Putamen (tissue), 1 donor: Measurements from ENCODE around the gene LCN9.
"Not testable (repeated sequence)": the region's sequence is repeated elsewhere in the genome, so short reads cannot be mapped to it uniquely, and the experiment has no call there.

Experiments
- DNase-seq: peaks from one replicate; pipeline ENCODE4 v3.0.0-alpha.2; 2016; ENCODE audit warnings: low spot score

LCN9 gene

GRCh38 chr9:135671591-135672041 is 8.5 kb downstream of the LCN9 start:
- no peak for DNase-seq

- not testable (repeated sequence) for DNase-seq
Measured at GRCh38 chr9:135672786-135673185, 9.7 kb downstream of the LCN9 start.

- peak; percentile 42 for DNase-seq
Measured at GRCh38 chr9:135673941-135674340, 10.8 kb downstream of the LCN9 start.

- DNase-seq: no peak
Measured at GRCh38 chr9:135674977-135675376, 11.9 kb downstream of the LCN9 start.

- no peak for DNase-seq
Measured at GRCh38 chr9:135676891-135677290, 13.8 kb downstream of the LCN9 start.

GRCh38 chr9:135677641-135678168 is 14.6 kb downstream of the LCN9 start:
- no peak for DNase-seq

- DNase-seq: no peak
Measured at GRCh38 chr9:135678236-135679017, 15.3 kb downstream of the LCN9 start.

- DNase-seq: no peak
Measured at GRCh38 chr9:135680056-135680455, 16.9 kb downstream of the LCN9 start.

GRCh38 chr9:135681161-135681560 is 18.1 kb downstream of the LCN9 start:
- no peak for DNase-seq

- no peak for DNase-seq
Measured at GRCh38 chr9:135683401-135684034, 20.4 kb downstream of the LCN9 start.

GRCh38 chr9:135684691-135685090 is 21.6 kb downstream of the LCN9 start:
- no peak for DNase-seq

GRCh38 chr9:135687216-135687615 is 24.1 kb downstream of the LCN9 start:
- DNase-seq: no peak

- peak; percentile 28 for DNase-seq
Measured at GRCh38 chr9:135689011-135689410, 25.9 kb downstream of the LCN9 start.

- no peak for DNase-seq
Measured at GRCh38 chr9:135690836-135691570, 27.9 kb downstream of the LCN9 start.

GRCh38 chr9:135692410-135692809 is 29.3 kb downstream of the LCN9 start:
- peak; percentile 72 for DNase-seq

- peak; percentile 62 for DNase-seq
Measured at GRCh38 chr9:135693265-135693664, 30.2 kb downstream of the LCN9 start.

GRCh38 chr9:135693771-135694170 is 30.7 kb downstream of the LCN9 start:
- no peak for DNase-seq

GRCh38 chr9:135694414-135694813 is 31.3 kb downstream of the LCN9 start:
- no peak for DNase-seq

- DNase-seq: no peak
Measured at GRCh38 chr9:135695036-135695435, 31.9 kb downstream of the LCN9 start.

GRCh38 chr9:135695642-135696041 is 32.5 kb downstream of the LCN9 start:
- no peak for DNase-seq

GRCh38 chr9:135696446-135696845 is 33.3 kb downstream of the LCN9 start:
- DNase-seq: no peak

GRCh38 chr9:135697226-135697625 is 34.1 kb downstream of the LCN9 start:
- no peak for DNase-seq

GRCh38 chr9:135698236-135698635 is 35.1 kb downstream of the LCN9 start:
- no peak for DNase-seq
